Type B pancreatic cell (in vitro differentiated cells): ENCODE measurements around the gene PIAS2. TPM values are rescaled to one million over a fixed set of nuclear protein-coding genes. Genes with fewer than 3 reads are reported as not detected.
"Not testable (repeated sequence)": the region's sequence is repeated elsewhere in the genome, so short reads cannot be mapped to it uniquely, and the experiment has no call there.

Experiments
- DNase-seq: peaks from one replicate; pipeline ENCODE4 v3.0.0; 2021; ENCODE audit warnings: mixed read lengths; ENCODE audit not compliant: unreplicated experiment; ENCODE audit errors: extremely low spot score
- H3K27ac Mint-ChIP-seq: 2 replicates; pipeline ENCODE4 v1.8.0; 2021; ENCODE audit warnings: mild to moderate bottlenecking, mixed read lengths
- H3K27me3 Mint-ChIP-seq: 2 replicates; pipeline ENCODE4 v1.8.0; 2021; ENCODE audit warnings: mixed read lengths
- H3K36me3 Mint-ChIP-seq: 2 replicates; pipeline ENCODE4 v1.8.0; 2021; ENCODE audit warnings: mixed read lengths
- H3K4me1 Mint-ChIP-seq: one replicate; pipeline ENCODE4 v1.8.0; 2021; ENCODE audit warnings: mixed read lengths; ENCODE audit not compliant: unreplicated experiment
- H3K4me3 Mint-ChIP-seq: 2 replicates; pipeline ENCODE4 v1.8.0; 2021; ENCODE audit warnings: mild to moderate bottlenecking, mixed read lengths
- H3K9me3 Mint-ChIP-seq: 2 replicates; pipeline ENCODE4 v1.8.0; 2021; ENCODE audit warnings: mixed read lengths
- total RNA-seq: library from RNA; stranded (reverse); gene quantifications from 2 replicates; pipeline ENCODE4 v1.2.1, GENCODE V29; 2021; ENCODE audit warnings: low replicate concordance
- TF ChIP-seq, protein P1 (sequence below): fragments of 200-600 bp; sonication (generic); conservative IDR thresholded peaks from 2 replicates; pipeline ENCODE4 v1.5.0; 2021; ENCODE audit warnings: antibody characterized with exemption, mild to moderate bottlenecking

The PIAS2 gene
- total RNA-seq, 1 donor from 2014 or later = 37.6 TPM

GRCh38 chr18:46877329-46877987 is 39.8 kb downstream of the PIAS2 start:
- Mint-ChIP-seq H3K27me3 (no peaks in the 10 kb centered on the region), H3K4me1 (no peaks in the 10 kb centered on the region), H3K27ac (peak overlapping the region; percentile 61), H3K36me3 (peaks cover 45% of the 10 kb centered on the region), H3K9me3 (peaks cover 16% of the 10 kb centered on the region), H3K4me3 (no peak overlapping the region)
- DNase-seq = no peak
- TF ChIP-seq, protein P1, sequence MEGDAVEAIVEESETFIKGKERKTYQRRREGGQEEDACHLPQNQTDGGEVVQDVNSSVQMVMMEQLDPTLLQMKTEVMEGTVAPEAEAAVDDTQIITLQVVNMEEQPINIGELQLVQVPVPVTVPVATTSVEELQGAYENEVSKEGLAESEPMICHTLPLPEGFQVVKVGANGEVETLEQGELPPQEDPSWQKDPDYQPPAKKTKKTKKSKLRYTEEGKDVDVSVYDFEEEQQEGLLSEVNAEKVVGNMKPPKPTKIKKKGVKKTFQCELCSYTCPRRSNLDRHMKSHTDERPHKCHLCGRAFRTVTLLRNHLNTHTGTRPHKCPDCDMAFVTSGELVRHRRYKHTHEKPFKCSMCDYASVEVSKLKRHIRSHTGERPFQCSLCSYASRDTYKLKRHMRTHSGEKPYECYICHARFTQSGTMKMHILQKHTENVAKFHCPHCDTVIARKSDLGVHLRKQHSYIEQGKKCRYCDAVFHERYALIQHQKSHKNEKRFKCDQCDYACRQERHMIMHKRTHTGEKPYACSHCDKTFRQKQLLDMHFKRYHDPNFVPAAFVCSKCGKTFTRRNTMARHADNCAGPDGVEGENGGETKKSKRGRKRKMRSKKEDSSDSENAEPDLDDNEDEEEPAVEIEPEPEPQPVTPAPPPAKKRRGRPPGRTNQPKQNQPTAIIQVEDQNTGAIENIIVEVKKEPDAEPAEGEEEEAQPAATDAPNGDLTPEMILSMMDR = no peak

GRCh38 chr18:46868169-46868921 is 49.0 kb downstream of the PIAS2 start:
- H3K4me1 Mint-ChIP-seq = peaks cover 6% of the 10 kb centered on the region
- H3K27me3 Mint-ChIP-seq = no peaks in the 10 kb centered on the region
- DNase-seq = no peak
- TF ChIP-seq, protein P1 = no peak
- peak overlapping the region; percentile 22 for H3K27ac Mint-ChIP-seq
- peaks cover 28% of the 10 kb centered on the region for H3K36me3 Mint-ChIP-seq
- peaks cover 25% of the 10 kb centered on the region for H3K9me3 Mint-ChIP-seq
- H3K4me3 Mint-ChIP-seq = no peak overlapping the region

GRCh38 chr18:46867367-46868143 is 49.8 kb downstream of the PIAS2 start:
- no peak overlapping the region for H3K4me3 Mint-ChIP-seq
- peaks cover 6% of the 10 kb centered on the region for H3K4me1 Mint-ChIP-seq
- H3K27me3 Mint-ChIP-seq = no peaks in the 10 kb centered on the region
- TF ChIP-seq, protein P1 = no peak
- no peak for DNase-seq
- H3K27ac Mint-ChIP-seq = peak overlapping the region; percentile 22
- H3K36me3 Mint-ChIP-seq = peaks cover 28% of the 10 kb centered on the region
- H3K9me3 Mint-ChIP-seq = peaks cover 25% of the 10 kb centered on the region

GRCh38 chr18:46866523-46866922 is 50.8 kb downstream of the PIAS2 start:
- H3K36me3 Mint-ChIP-seq = peaks cover 29% of the 10 kb centered on the region
- no peak for DNase-seq
- H3K27ac Mint-ChIP-seq = no peak overlapping the region
- H3K4me1 Mint-ChIP-seq = peaks cover 6% of the 10 kb centered on the region
- TF ChIP-seq, protein P1 = no peak
- H3K4me3 Mint-ChIP-seq = no peak overlapping the region
- H3K9me3 Mint-ChIP-seq = peaks cover 25% of the 10 kb centered on the region
- H3K27me3 Mint-ChIP-seq = no peaks in the 10 kb centered on the region

- H3K4me3 Mint-ChIP-seq, H3K27ac Mint-ChIP-seq, H3K27me3 Mint-ChIP-seq, DNase-seq, H3K4me1 Mint-ChIP-seq: not testable (repeated sequence)
- Mint-ChIP-seq H3K9me3 (peaks cover 19% of the 10 kb centered on the region), H3K36me3 (peaks cover 28% of the 10 kb centered on the region)
Observed at GRCh38 chr18:46865245-46865644, 52.1 kb downstream of the PIAS2 start.

DNA sequence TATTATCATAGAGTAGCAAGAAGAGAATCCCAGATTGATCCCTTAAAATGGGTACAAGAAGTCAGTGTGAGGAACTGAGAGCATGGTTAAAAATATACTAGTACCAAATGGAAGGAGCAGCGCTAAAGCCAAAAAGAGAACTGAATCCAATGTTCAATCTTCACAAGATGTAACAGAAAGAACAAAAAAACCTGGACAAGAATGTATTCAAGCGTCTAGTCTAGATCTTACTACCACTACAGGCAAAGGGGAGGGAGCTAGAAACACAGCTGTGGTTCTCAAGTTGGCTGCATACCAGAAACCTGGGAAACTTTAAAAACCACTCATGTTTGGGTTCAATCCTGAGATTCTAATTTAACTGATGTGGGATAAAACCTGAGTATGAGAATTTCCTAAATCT is 57.5 kb downstream of the PIAS2 start:
- H3K4me3 Mint-ChIP-seq = no peak overlapping the region
- no peaks in the 10 kb centered on the region for H3K27me3 Mint-ChIP-seq
- H3K27ac Mint-ChIP-seq = no peak overlapping the region
- TF ChIP-seq, protein P1 = no peak
- no peaks in the 10 kb centered on the region for H3K9me3 Mint-ChIP-seq
- H3K4me1 Mint-ChIP-seq = peaks cover 6% of the 10 kb centered on the region
- DNase-seq = no peak
- peaks cover 19% of the 10 kb centered on the region for H3K36me3 Mint-ChIP-seq
